ENCODE results near the gene OGFOD3.

- TF ChIP-seq, protein P1, sequence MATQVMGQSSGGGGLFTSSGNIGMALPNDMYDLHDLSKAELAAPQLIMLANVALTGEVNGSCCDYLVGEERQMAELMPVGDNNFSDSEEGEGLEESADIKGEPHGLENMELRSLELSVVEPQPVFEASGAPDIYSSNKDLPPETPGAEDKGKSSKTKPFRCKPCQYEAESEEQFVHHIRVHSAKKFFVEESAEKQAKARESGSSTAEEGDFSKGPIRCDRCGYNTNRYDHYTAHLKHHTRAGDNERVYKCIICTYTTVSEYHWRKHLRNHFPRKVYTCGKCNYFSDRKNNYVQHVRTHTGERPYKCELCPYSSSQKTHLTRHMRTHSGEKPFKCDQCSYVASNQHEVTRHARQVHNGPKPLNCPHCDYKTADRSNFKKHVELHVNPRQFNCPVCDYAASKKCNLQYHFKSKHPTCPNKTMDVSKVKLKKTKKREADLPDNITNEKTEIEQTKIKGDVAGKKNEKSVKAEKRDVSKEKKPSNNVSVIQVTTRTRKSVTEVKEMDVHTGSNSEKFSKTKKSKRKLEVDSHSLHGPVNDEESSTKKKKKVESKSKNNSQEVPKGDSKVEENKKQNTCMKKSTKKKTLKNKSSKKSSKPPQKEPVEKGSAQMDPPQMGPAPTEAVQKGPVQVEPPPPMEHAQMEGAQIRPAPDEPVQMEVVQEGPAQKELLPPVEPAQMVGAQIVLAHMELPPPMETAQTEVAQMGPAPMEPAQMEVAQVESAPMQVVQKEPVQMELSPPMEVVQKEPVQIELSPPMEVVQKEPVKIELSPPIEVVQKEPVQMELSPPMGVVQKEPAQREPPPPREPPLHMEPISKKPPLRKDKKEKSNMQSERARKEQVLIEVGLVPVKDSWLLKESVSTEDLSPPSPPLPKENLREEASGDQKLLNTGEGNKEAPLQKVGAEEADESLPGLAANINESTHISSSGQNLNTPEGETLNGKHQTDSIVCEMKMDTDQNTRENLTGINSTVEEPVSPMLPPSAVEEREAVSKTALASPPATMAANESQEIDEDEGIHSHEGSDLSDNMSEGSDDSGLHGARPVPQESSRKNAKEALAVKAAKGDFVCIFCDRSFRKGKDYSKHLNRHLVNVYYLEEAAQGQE (IDR thresholded peaks at IDR 0.05; ENCODE audit: unreplicated experiment) = no peak
- TF ChIP-seq, protein P2, sequence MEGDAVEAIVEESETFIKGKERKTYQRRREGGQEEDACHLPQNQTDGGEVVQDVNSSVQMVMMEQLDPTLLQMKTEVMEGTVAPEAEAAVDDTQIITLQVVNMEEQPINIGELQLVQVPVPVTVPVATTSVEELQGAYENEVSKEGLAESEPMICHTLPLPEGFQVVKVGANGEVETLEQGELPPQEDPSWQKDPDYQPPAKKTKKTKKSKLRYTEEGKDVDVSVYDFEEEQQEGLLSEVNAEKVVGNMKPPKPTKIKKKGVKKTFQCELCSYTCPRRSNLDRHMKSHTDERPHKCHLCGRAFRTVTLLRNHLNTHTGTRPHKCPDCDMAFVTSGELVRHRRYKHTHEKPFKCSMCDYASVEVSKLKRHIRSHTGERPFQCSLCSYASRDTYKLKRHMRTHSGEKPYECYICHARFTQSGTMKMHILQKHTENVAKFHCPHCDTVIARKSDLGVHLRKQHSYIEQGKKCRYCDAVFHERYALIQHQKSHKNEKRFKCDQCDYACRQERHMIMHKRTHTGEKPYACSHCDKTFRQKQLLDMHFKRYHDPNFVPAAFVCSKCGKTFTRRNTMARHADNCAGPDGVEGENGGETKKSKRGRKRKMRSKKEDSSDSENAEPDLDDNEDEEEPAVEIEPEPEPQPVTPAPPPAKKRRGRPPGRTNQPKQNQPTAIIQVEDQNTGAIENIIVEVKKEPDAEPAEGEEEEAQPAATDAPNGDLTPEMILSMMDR (conservative IDR thresholded peaks at IDR 0.05; ENCODE audit: low read depth in 2 of 2) = no peak
- TF ChIP-seq EZH2phosphoT487 (IDR thresholded peaks at IDR 0.05; ENCODE audit: unreplicated experiment) = no peak
- no peak for TF ChIP-seq EZH2 (IDR thresholded peaks at IDR 0.05; ENCODE audit: low read depth, unreplicated experiment)
Observed at GRCh38 chr17:82400830-82401229, 17.6 kb downstream of the OGFOD3 start.
